ENCODE measurements around the gene REV3L. TPM values are rescaled to one million over a fixed set of nuclear protein-coding genes. Genes with fewer than 3 reads are reported as not detected.

The REV3L gene
- 10 to 100 TPM; 19.8 to 22.9 TPM for total RNA-seq

- ChIA-PET CTCF (interaction anchor here (0.6 to 3.3 kb wide), 5 partner anchors 83 to 679 kb away, joined by 3 to 33 read pairs (median 4); a partner anchor contains a TSS), POLR2A (interaction anchor here (0.6 to 5.5 kb wide), 25 partner anchors 11 to 667 kb away, joined by 3 to 80 read pairs (median 3); partner anchors contain the start of genes AMD1, CDK19, FAM229B and FYN)
- Mint-ChIP-seq H3K27ac (peak within 1 kb of the TSS; percentile 96), H3K4me1 (peaks cover 60% of the 10 kb centered on the region), H3K36me3 (ENCODE audit: low read depth) (peaks cover 9% of the 10 kb centered on the region), H3K4me3 (peak within 1 kb of the TSS; percentile 95), H3K9me3 (no peaks in the 10 kb centered on the region), H3K27me3 (no peaks in the 10 kb centered on the region)
- peak; percentile 87 for DNase-seq
Observed at GRCh38 chr6:111482959-111483735, at the start of gene REV3L. Gene REV3L, minus strand, starts transcription at chr6:111483218. Its CDS starts 330 bp downstream, at chr6:111482888.

- no peak overlapping the region for H3K27ac Mint-ChIP-seq
- CTCF ChIA-PET = interaction anchor here (1.5 kb wide), 1 partner anchor 272 kb away, joined by 4 read pairs; a partner anchor contains a TSS
- DNase-seq = no peak
- H3K9me3 Mint-ChIP-seq = no peaks in the 10 kb centered on the region
- POLR2A ChIA-PET = interaction anchor here (1.8 kb wide), 1 partner anchor 9 kb away, joined by 4 read pairs; no protein-coding TSS in a partner anchor
- H3K4me1 Mint-ChIP-seq = peaks cover 22% of the 10 kb centered on the region
- H3K27me3 Mint-ChIP-seq = no peaks in the 10 kb centered on the region
- peaks cover 3% of the 10 kb centered on the region for H3K36me3 Mint-ChIP-seq (ENCODE audit: low read depth)
- no peak overlapping the region for H3K4me3 Mint-ChIP-seq
Observed at GRCh38 chr6:111531185-111531584, 48.2 kb upstream of the REV3L start.

GRCh38 chr6:111530667-111531066, 47.6 kb upstream of the REV3L start:
- H3K9me3 Mint-ChIP-seq = no peaks in the 10 kb centered on the region
- CTCF ChIA-PET = interaction anchor here (1.5 kb wide), 1 partner anchor 272 kb away, joined by 4 read pairs; a partner anchor contains a TSS
- H3K27me3 Mint-ChIP-seq = no peaks in the 10 kb centered on the region
- no peak overlapping the region for H3K4me3 Mint-ChIP-seq
- H3K4me1 Mint-ChIP-seq = peaks cover 20% of the 10 kb centered on the region
- DNase-seq = no peak
- peaks cover 3% of the 10 kb centered on the region for H3K36me3 Mint-ChIP-seq (ENCODE audit: low read depth)
- no peak overlapping the region for H3K27ac Mint-ChIP-seq
- POLR2A ChIA-PET = interaction anchor here (1.8 kb wide), 1 partner anchor 8 kb away, joined by 4 read pairs; no protein-coding TSS in a partner anchor

- peaks cover 3% of the 10 kb centered on the region for H3K36me3 Mint-ChIP-seq (ENCODE audit: low read depth)
- H3K27me3 Mint-ChIP-seq = no peaks in the 10 kb centered on the region
- POLR2A ChIA-PET = no interaction called here
- CTCF ChIA-PET = interaction anchor here (1.5 kb wide), 1 partner anchor 271 kb away, joined by 4 read pairs; a partner anchor contains a TSS
- H3K4me3 Mint-ChIP-seq = no peak overlapping the region
- no peaks in the 10 kb centered on the region for H3K9me3 Mint-ChIP-seq
- DNase-seq = no peak
- peaks cover 19% of the 10 kb centered on the region for H3K4me1 Mint-ChIP-seq
- no peak overlapping the region for H3K27ac Mint-ChIP-seq
Observed at GRCh38 chr6:111530218-111530617, 47.2 kb upstream of the REV3L start.

- Mint-ChIP-seq H3K27ac (no peak overlapping the region), H3K4me3 (no peak overlapping the region), H3K27me3 (no peaks in the 10 kb centered on the region), H3K9me3 (no peaks in the 10 kb centered on the region), H3K4me1 (peaks cover 31% of the 10 kb centered on the region), H3K36me3 (ENCODE audit: low read depth) (peaks cover 3% of the 10 kb centered on the region)
- ChIA-PET CTCF (no interaction called here), POLR2A (no interaction called here)
- DNase-seq = no peak
Observed at GRCh38 chr6:111527367-111527766, 44.3 kb upstream of the REV3L start.

- POLR2A ChIA-PET = no interaction called here
- H3K27ac Mint-ChIP-seq = no peak overlapping the region
- no peak overlapping the region for H3K4me3 Mint-ChIP-seq
Observed at GRCh38 chr6:111524735-111525134, 41.7 kb upstream of the REV3L start.

GRCh38 chr6:111524252-111524651, 41.2 kb upstream of the REV3L start:
- Mint-ChIP-seq H3K9me3 (no peaks in the 10 kb centered on the region), H3K4me3 (no peak overlapping the region), H3K36me3 (ENCODE audit: low read depth) (peaks cover 3% of the 10 kb centered on the region), H3K4me1 (peaks cover 36% of the 10 kb centered on the region), H3K27ac (no peak overlapping the region), H3K27me3 (no peaks in the 10 kb centered on the region)
- CTCF ChIA-PET = interaction anchor here (1.3 kb wide), 1 partner anchor 37 kb away, joined by 3 read pairs; no protein-coding TSS in a partner anchor
- DNase-seq = no peak
- POLR2A ChIA-PET = interaction anchor here (1.0 kb wide), 1 partner anchor 38 kb away, joined by 3 read pairs; no protein-coding TSS in a partner anchor

More at GRCh38 chr6:111524735-111525134, 41.7 kb upstream of the REV3L start:
- DNase-seq = no peak
- Mint-ChIP-seq H3K36me3 (ENCODE audit: low read depth) (peaks cover 3% of the 10 kb centered on the region), H3K4me1 (peaks cover 36% of the 10 kb centered on the region), H3K9me3 (no peaks in the 10 kb centered on the region), H3K27me3 (no peaks in the 10 kb centered on the region)
- CTCF ChIA-PET = no interaction called here

- no peak for DNase-seq
- POLR2A ChIA-PET = interaction anchor here (1.0 to 1.5 kb wide), 2 partner anchors 39 kb away, joined by 3 read pairs; no protein-coding TSS in a partner anchor
- Mint-ChIP-seq H3K9me3 (no peaks in the 10 kb centered on the region), H3K27ac (no peak overlapping the region), H3K4me1 (peaks cover 37% of the 10 kb centered on the region), H3K36me3 (ENCODE audit: low read depth) (peaks cover under 1% of the 10 kb centered on the region), H3K4me3 (no peak overlapping the region), H3K27me3 (no peaks in the 10 kb centered on the region)
- CTCF ChIA-PET = interaction anchor here (0.6 to 1.3 kb wide), 2 partner anchors 37 to 58 kb away, joined by 3 to 5 read pairs; no protein-coding TSS in a partner anchor
Observed at GRCh38 chr6:111523484-111524167, 40.6 kb upstream of the REV3L start.

- no peaks in the 10 kb centered on the region for H3K9me3 Mint-ChIP-seq
- H3K4me3 Mint-ChIP-seq = no peak overlapping the region
- peaks cover 41% of the 10 kb centered on the region for H3K4me1 Mint-ChIP-seq
- peak overlapping the region; percentile 32 for H3K27ac Mint-ChIP-seq
- DNase-seq = no peak
- no peaks in the 10 kb centered on the region for H3K36me3 Mint-ChIP-seq (ENCODE audit: low read depth)
- H3K27me3 Mint-ChIP-seq = no peaks in the 10 kb centered on the region
- ChIA-PET POLR2A (interaction anchor here (1.0 to 1.5 kb wide), 4 partner anchors 9 to 41 kb away, joined by 3 to 4 read pairs (median 3); no protein-coding TSS in a partner anchor), CTCF (interaction anchor here (0.5 kb wide), 1 partner anchor 177 kb away, joined by 3 read pairs; no protein-coding TSS in a partner anchor)
Observed at GRCh38 chr6:111522393-111523020, 39.5 kb upstream of the REV3L start.

GRCh38 chr6:111521497-111522270, 38.7 kb upstream of the REV3L start:
- ChIA-PET POLR2A (interaction anchor here (1.0 to 1.5 kb wide), 3 partner anchors 10 to 40 kb away, joined by 3 to 4 read pairs (median 3); no protein-coding TSS in a partner anchor), CTCF (no interaction called here)
- H3K9me3 Mint-ChIP-seq = no peaks in the 10 kb centered on the region

GRCh38 chr6:111520524-111520923, 37.5 kb upstream of the REV3L start:
- no peaks in the 10 kb centered on the region for H3K27me3 Mint-ChIP-seq
- ChIA-PET CTCF (no interaction called here), POLR2A (no interaction called here)
- H3K4me3 Mint-ChIP-seq = no peak overlapping the region
- no peaks in the 10 kb centered on the region for H3K9me3 Mint-ChIP-seq
- H3K4me1 Mint-ChIP-seq = peaks cover 41% of the 10 kb centered on the region
- no peak for DNase-seq
- H3K36me3 Mint-ChIP-seq (ENCODE audit: low read depth) = no peaks in the 10 kb centered on the region
- H3K27ac Mint-ChIP-seq = no peak overlapping the region

More at GRCh38 chr6:111521497-111522270, 38.7 kb upstream of the REV3L start:
- peaks cover 41% of the 10 kb centered on the region for H3K4me1 Mint-ChIP-seq
- H3K27ac Mint-ChIP-seq = no peak overlapping the region
- H3K36me3 Mint-ChIP-seq (ENCODE audit: low read depth) = no peaks in the 10 kb centered on the region
- no peak overlapping the region for H3K4me3 Mint-ChIP-seq
- H3K27me3 Mint-ChIP-seq = no peaks in the 10 kb centered on the region
- DNase-seq = no peak

- no peak for DNase-seq
- Mint-ChIP-seq H3K4me3 (no peak overlapping the region), H3K36me3 (ENCODE audit: low read depth) (no peaks in the 10 kb centered on the region), H3K4me1 (peaks cover 19% of the 10 kb centered on the region), H3K27me3 (no peaks in the 10 kb centered on the region), H3K9me3 (no peaks in the 10 kb centered on the region), H3K27ac (no peak overlapping the region)
- CTCF ChIA-PET = interaction anchor here (0.6 kb wide), 1 partner anchor 262 kb away, joined by 4 read pairs; no protein-coding TSS in a partner anchor
- POLR2A ChIA-PET = no interaction called here
Observed at GRCh38 chr6:111517965-111518364, 34.9 kb upstream of the REV3L start.
